K562 (cell line): ENCODE results near the gene RRAD. TPM values are rescaled to one million over a fixed set of nuclear protein-coding genes. Genes with fewer than 3 reads are reported as not detected.

Source experiments
- ATAC-seq: fragments of 200-7000 bp; cut with Tn5 transposase; 3 replicates; pipeline ENCODE4 v1.9.1; 2020; ENCODE audit warnings: moderate library complexity
- BruUV-seq: library from RNA; stranded (reverse); fragments of 400-500 nt; replicated peaks from 2 replicates; lab custom pipeline; 2021; lab: Mats Ljungman, UMichigan
- CTCF ChIA-PET: fragments of 300-600 bp; formaldehyde crosslinking; extraction: SDS; loops from one replicate; lab custom pipeline; 2021; ENCODE audit warnings: low intra/inter-chr PET ratio; lab: Yijun Ruan, JAX
- POLR2A ChIA-PET: fragments of 300-600, 350-650 bp; sonication (Branson Sonifier 250); formaldehyde crosslinking; extraction: SDS; loops from one replicate; lab custom pipeline; 2021; ENCODE audit warnings: antibody characterized with exemption, inconsistent platforms; lab: Yijun Ruan, JAX
- DNase-seq, 4 experiments: peaks; one replicate each; pipeline versions ENCODE4 v3.0.0 to v3.0.0-alpha.2; 2011 to 2018; ENCODE audit warnings: low spot score in 3 of 4, mixed read lengths in 3 of 4; ENCODE audit errors: extremely low read depth in 1 of 4
- FAIRE-seq: peaks from 2 replicates; lab custom pipeline; 2011; peaks lifted over from hg19 to GRCh38; lab: Jason Lieb, UNC
- H2AFZ ChIP-seq: 2 replicates; pipeline ENCODE4 v1.6.0; 2011; ENCODE audit warnings: low read depth, low read length, control low read depth, inconsistent platforms
- H3K27ac ChIP-seq: fragments of 200-600 bp; 3 replicates; pipeline ENCODE4 v1.8.0; 2011; ENCODE audit warnings: low read depth, mild to moderate bottlenecking, control low read depth, inconsistent platforms, low read length, moderate library complexity, mixed read lengths; ENCODE audit errors: extremely low read depth
- H3K27me3 ChIP-seq, 2 experiments: fragments of 300-600 bp in 1 of 2; 2 replicates in 1 of 2; 3 replicates in 1 of 2; pipeline versions ENCODE4 v1.6.0 to v1.8.0; 2011; ENCODE audit warnings: inconsistent platforms in 2 of 2, low read length in 2 of 2, mild to moderate bottlenecking in 1 of 2, mixed read lengths in 1 of 2, moderate library complexity in 1 of 2; ENCODE audit not compliant: control insufficient read depth in 2 of 2, insufficient read depth in 2 of 2
- H3K36me3 ChIP-seq: fragments of 300-600 bp; 3 replicates; pipeline ENCODE4 v1.8.0; 2011; ENCODE audit warnings: mild to moderate bottlenecking, low read length, inconsistent platforms; ENCODE audit not compliant: control insufficient read depth, insufficient read depth
- H3K4me1 ChIP-seq, 2 experiments: fragments of 200-600 bp in 1 of 2; replicated peaks in 1 of 2; 2 replicates in 1 of 2; 3 replicates in 1 of 2; pipeline versions ENCODE4 v1.5.1 to v1.8.0; 2011; ENCODE audit warnings: inconsistent platforms in 2 of 2, low read length in 2 of 2, mild to moderate bottlenecking in 1 of 2, mixed read lengths in 1 of 2, moderate library complexity in 1 of 2; ENCODE audit not compliant: control insufficient read depth in 2 of 2, insufficient read depth in 2 of 2
- H3K4me2 ChIP-seq: 2 replicates; pipeline ENCODE4 v1.6.1; 2011; ENCODE audit warnings: low read length, control low read depth, inconsistent platforms, mixed read lengths; ENCODE audit not compliant: insufficient read depth
- H3K4me3 ChIP-seq: fragments of 200-600 bp; sonication (generic), shearing (Covaris generic); 2 replicates; pipeline ENCODE4 v1.5.1; 2016; ENCODE audit warnings: control low read depth, inconsistent platforms
- H3K79me2 ChIP-seq: fragments of 200-600 bp; 3 replicates; pipeline ENCODE4 v1.8.0; 2011; ENCODE audit warnings: low read length, inconsistent platforms; ENCODE audit not compliant: control insufficient read depth, insufficient read depth
- H3K9ac ChIP-seq, 2 experiments: 2 replicates each; pipeline versions ENCODE4 v1.6.0 to v1.6.1; 2011; ENCODE audit warnings: low read depth in 2 of 2, low read length in 2 of 2, control low read depth in 1 of 2, inconsistent platforms in 1 of 2, mild to moderate bottlenecking in 1 of 2, mixed read lengths in 1 of 2; ENCODE audit not compliant: insufficient read depth in 1 of 2
- H3K9me1 ChIP-seq: one replicate; pipeline ENCODE4 v1.6.0; 2011; ENCODE audit warnings: inconsistent platforms, mild to moderate bottlenecking, low read length, moderate library complexity; ENCODE audit not compliant: control insufficient read depth, insufficient read depth
- H3K9me3 ChIP-seq: replicated peaks from 2 replicates; pipeline ENCODE4 v1.5.1; 2011; ENCODE audit warnings: low read depth, low read length, inconsistent platforms; ENCODE audit not compliant: control insufficient read depth, insufficient read depth
- H4K20me1 ChIP-seq: replicated peaks from 2 replicates; pipeline ENCODE4 v1.6.1; 2011; ENCODE audit warnings: low read length, inconsistent platforms, mixed read lengths; ENCODE audit not compliant: control insufficient read depth, insufficient read depth
- SAP30 ChIP-seq: fragments of 200-600 bp; sonication (generic); IDR thresholded peaks from 2 replicates; pipeline ENCODE4 v1.6.1; 2012; ENCODE audit warnings: borderline replicate concordance, low read depth, mild to moderate bottlenecking, moderate library complexity, low read length, control low read depth, inconsistent platforms; ENCODE audit not compliant: insufficient read depth, poor library complexity, severe bottlenecking
- ZFX ChIP-seq: sonication (generic); formaldehyde crosslinking; IDR thresholded peaks from 2 replicates; pipeline ENCODE4 v1.8.0; 2022; ENCODE audit warnings: mild to moderate bottlenecking, missing genetic modification reagents, moderate library complexity
- ZNF583 ChIP-seq: fragments of 250-450 bp; sonication (Bioruptor Pico); IDR thresholded peaks from 2 replicates; pipeline ENCODE4 v1.4.0; 2020
- WGBS: fragments of 100-300 bp; shearing (Covaris generic); methylation state at CpG from one replicate; pipeline ENCODE4 v1.1.6; 2016; ENCODE audit warnings: low coverage, mixed read lengths; ENCODE audit not compliant: insufficient coverage; ENCODE audit errors: missing lambda C conversion rate; 5-methylcytosine and 5-hydroxymethylcytosine counted together
- in situ Hi-C: fragments of 300-500 bp; cut with MboI; formaldehyde crosslinking; loops from 4 replicates; pipeline ENCODE4 v1.15.0; 2018; ENCODE audit warnings: inconsistent platforms, mixed read lengths
- intact Hi-C: fragments of 100-400 bp; cut with micrococcal nuclease; formaldehyde crosslinking; loops from 2 replicates; pipeline ENCODE4 v1.14.2; 2022
- polyA plus RNA-seq, 8 experiments: library from polyadenylated mRNA; depleted of rRNA in 4 of 8; stranded (reverse) in 5 of 8; unstranded in 3 of 8; fragments of >200 nt; fragmentation: Nextera tagmentation in 2 of 8; fragmentation: Illumina TruSeq in 1 of 8; extraction: Ambion mirVana in 2 of 8; extraction: Trizol in 1 of 8; gene quantifications; 2 replicates each; pipeline versions ENCODE4 v1.2.1 to v1.2.3, GENCODE V29; 2011 to 2014; ENCODE audit warnings: inconsistent platforms in 1 of 8, missing spikeins in 1 of 8
- total RNA-seq, 7 experiments: library from RNA; depleted of rRNA in 6 of 7; stranded (reverse); fragments of >200 nt in 6 of 7; fragmentation: Illumina TruSeq in 2 of 7; extraction: Trizol in 2 of 7; gene quantifications; 2 replicates each; pipeline versions ENCODE4 v1.2.1 to v1.2.3, GENCODE V29; 2011 to 2021; ENCODE audit warnings: low replicate concordance in 1 of 7
- TF ChIP-seq, protein P1 (sequence below): fragments of 450-650 bp; formaldehyde crosslinking; IDR thresholded peaks from 2 replicates; pipeline ENCODE4 v1.4.0; 2022; ENCODE audit warnings: mild to moderate bottlenecking, moderate library complexity

The RRAD gene
- total and polyA plus RNA-seq, 9 of the 15 experiments (the other 6 are each of a cell fraction or from before 2014, with no cell fraction given): 0.09 to 0.20 (median 0.13) TPM; not detected in 5

DNA sequence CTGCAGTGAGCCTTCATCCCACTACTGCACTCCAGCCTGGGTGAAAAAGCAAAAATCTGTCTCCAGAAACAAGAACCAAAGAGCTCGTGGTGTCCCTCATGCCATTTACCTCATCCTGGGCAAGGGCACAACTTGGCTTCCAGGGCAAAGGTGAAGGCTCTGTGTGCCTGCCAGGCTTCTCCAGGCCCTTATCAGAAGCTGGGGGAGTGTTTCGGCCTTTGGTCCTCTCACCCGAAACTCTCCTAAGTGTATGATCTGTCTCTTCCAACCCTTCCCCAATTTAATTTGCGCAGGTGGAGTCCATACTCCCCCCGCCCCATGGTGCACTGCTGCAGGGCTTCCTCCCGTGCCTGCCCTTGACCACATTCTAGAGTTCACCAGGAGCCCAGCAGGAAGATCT lies 11.1 kb upstream of the RRAD start:
- Histone ChIP-seq H3K9me3 (no peaks in the 10 kb centered on the region), H3K27me3 (no peaks in the 10 kb centered on the region), H3K4me3 (peak overlapping the region; percentile 99; the same call in 1 of the 2 replicates), H3K9me1 (peaks cover 4% of the 10 kb centered on the region), H3K27ac (no peak overlapping the region), H3K36me3 (peaks cover 68% of the 10 kb centered on the region; the same call in 2 of the 3 replicates), H3K79me2 (peaks cover 49% of the 10 kb centered on the region), H4K20me1 (peaks cover 10% of the 10 kb centered on the region; the same call in 1 of the 2 replicates), H3K4me1 (peaks cover 21 to 47% of the 10 kb centered on the region in 2 experiments), H2AFZ (no peak overlapping the region), H3K4me2 (peak overlapping the region; percentile 100; the same call in 1 of the 2 replicates), H3K9ac (peak overlapping the region; percentile 98 to 100; a peak in 3 of 4 replicates)
- no TSS peak for BruUV-seq
- intact Hi-C loops: no loop called here
- ATAC-seq: no peak
- in situ Hi-C loops: no loop called here
- CTCF ChIA-PET: interaction anchor here (0.6 kb wide), 1 partner anchor 219 kb away, joined by 3 read pairs; no protein-coding TSS in a partner anchor
- WGBS: 71% methylated on average over 6 of the region's 6 CpGs
- POLR2A ChIA-PET: interaction anchor here (0.6 kb wide), 2 partner anchors 34 to 475 kb away, joined by 3 read pairs; no protein-coding TSS in a partner anchor
- no peak for DNase-seq
- TF ChIP-seq ZFX (CRISPR knock-in tag) (peak; percentile 12; the same call in 1 of the 2 replicates), SAP30 (no peak), ZNF583 (no peak)
- TF ChIP-seq, protein P1, sequence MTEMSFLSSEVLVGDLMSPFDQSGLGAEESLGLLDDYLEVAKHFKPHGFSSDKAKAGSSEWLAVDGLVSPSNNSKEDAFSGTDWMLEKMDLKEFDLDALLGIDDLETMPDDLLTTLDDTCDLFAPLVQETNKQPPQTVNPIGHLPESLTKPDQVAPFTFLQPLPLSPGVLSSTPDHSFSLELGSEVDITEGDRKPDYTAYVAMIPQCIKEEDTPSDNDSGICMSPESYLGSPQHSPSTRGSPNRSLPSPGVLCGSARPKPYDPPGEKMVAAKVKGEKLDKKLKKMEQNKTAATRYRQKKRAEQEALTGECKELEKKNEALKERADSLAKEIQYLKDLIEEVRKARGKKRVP (CRISPR knock-in tag): no peak
- FAIRE-seq: peak; percentile 44
